ENCODE measurements around the gene AFTPH. TPM values are rescaled to one million over a fixed set of nuclear protein-coding genes. Genes with fewer than 3 reads are reported as not detected.

The AFTPH gene
- total RNA-seq, 1 experiment from 2014 or later = 24.3 TPM

DNA sequence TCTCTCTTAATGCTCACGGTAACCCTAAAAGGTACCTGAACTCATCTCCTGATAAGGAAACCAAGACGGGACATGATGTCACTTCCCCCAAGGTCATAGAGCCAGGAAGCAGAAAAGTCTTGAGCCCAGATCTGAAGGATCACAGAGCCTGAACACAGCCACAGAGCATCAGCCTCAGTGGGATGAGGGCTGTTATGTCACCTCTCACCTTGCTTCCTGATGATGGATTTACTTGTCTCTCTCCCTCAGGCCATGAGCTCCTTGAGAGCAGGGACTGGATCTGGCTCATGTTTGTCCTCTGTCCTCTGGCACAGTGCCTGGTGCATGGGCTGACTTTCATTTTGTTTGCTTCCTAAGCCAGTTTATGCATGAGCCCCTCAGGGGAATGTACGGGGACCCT lies 75.3 kb downstream of the AFTPH start:
- Histone ChIP-seq H3K4me3 (no peak overlapping the region), H3K27ac (no peak overlapping the region), H3K27me3 (no peaks in the 10 kb centered on the region)

DNA sequence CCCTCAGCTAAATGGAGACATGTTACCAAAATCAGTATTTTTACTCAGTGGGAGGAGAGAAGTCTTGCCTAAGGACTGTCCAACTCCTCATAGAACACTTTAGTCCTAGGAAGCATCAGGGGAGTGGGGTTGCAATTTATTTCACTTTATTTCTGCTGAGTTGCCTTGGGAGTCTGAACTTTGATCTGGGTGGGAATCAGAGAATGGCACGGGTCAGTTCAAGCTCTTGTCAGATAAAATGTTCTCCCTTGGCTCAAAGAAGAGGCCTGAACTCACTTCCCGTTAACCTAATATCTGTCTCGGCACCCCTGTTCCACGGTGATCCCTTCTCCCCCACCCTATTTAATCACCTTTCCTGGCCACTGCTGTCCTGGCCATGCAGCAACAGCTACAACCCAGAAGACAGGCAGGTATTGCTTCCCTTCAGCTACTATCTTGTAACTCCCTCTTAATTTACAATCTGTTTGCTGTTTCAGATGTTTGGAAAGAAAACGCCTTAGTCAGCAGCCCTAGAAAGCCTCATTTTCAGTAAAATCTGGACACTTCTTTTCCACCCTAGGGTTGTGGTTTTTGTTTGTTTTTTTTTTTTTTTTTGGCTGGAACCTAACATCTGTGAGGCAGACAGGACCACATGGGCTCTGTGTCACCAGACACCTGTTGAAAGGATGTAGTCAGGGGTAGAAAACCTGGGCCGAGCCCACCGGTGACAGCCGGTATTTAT lies 77.1 kb downstream of the AFTPH start:
- no peak for DNase-seq
- Histone ChIP-seq H3K4me3 (no peak overlapping the region), H3K27me3 (no peaks in the 10 kb centered on the region), H3K27ac (no peak overlapping the region), H3K4me1 (no peaks in the 10 kb centered on the region; the same call in 1 of the 2 replicates), H3K36me3 (no peaks in the 10 kb centered on the region), H3K9me3 (replicated peaks) (peaks cover 10% of the 10 kb centered on the region; the same call in 1 of the 2 replicates)

More for the DNA sequence above, 75.3 kb downstream of the AFTPH start:
- DNase-seq = no peak
- peaks cover 10% of the 10 kb centered on the region; the same call in 1 of the 2 replicates for H3K9me3 ChIP-seq (replicated peaks)
- no peaks in the 10 kb centered on the region for H3K36me3 ChIP-seq
- no peaks in the 10 kb centered on the region; the same call in 1 of the 2 replicates for H3K4me1 ChIP-seq

- DNase-seq = no peak
- no peaks in the 10 kb centered on the region for H3K27me3 ChIP-seq
Observed at GRCh38 chr2:64601785-64602391, 77.8 kb downstream of the AFTPH start.

DNA sequence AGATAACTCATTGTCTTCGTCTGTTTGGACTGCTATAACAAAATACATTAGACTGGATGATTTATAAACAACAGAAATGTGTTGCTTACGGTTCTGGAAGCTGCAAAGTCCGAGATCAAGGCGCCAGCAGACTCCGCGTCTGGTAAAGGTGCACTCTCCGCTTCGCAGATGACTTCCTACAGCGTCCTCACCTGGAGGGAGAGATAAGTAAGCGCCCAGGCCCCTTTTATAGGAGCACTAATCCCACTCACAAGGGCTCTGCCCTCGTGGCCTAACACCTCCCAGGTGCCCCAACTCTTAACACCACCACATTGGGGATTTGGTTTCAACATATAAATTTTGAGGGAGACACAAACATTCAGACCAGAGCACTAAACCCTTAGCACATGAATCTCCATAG lies 78.3 kb downstream of the AFTPH start:
- Histone ChIP-seq H3K9me3 (replicated peaks) (peaks cover 10% of the 10 kb centered on the region; the same call in 1 of the 2 replicates), H3K27me3 (no peaks in the 10 kb centered on the region), H3K4me3 (no peak overlapping the region), H3K36me3 (no peaks in the 10 kb centered on the region), H3K4me1 (no peaks in the 10 kb centered on the region; the same call in 1 of the 2 replicates), H3K27ac (no peak overlapping the region)
- no peak for DNase-seq

More at GRCh38 chr2:64601785-64602391, 77.8 kb downstream of the AFTPH start:
- no peaks in the 10 kb centered on the region; the same call in 1 of the 2 replicates for H3K4me1 ChIP-seq
- H3K27ac ChIP-seq = no peak overlapping the region
- no peaks in the 10 kb centered on the region for H3K36me3 ChIP-seq
- H3K4me3 ChIP-seq = no peak overlapping the region
- peaks cover 10% of the 10 kb centered on the region; the same call in 1 of the 2 replicates for H3K9me3 ChIP-seq (replicated peaks)

DNA sequence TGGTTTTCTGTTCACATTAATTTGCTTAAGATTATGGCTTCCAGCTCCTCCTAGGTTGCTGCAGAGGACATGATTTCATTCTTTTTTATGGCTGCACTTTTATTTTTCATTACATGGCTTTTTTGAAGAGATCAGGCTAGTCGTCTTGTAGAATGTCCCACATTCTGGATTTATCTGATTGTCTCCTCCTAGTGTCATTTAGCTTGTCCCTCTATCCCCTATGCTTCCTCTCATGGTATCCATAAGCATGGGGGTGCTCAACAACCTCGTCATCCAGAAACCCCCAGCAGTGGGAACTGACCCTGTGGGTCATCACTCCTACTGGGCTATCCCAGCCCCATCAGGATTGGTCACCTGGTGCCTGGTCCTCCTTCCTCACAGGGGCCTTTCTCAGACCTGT lies 80.0 kb downstream of the AFTPH start:
- Histone ChIP-seq H3K36me3 (no peaks in the 10 kb centered on the region), H3K4me1 (no peaks in the 10 kb centered on the region; the same call in 1 of the 2 replicates)
- DNase-seq = no peak

GRCh38 chr2:64605026-64605471 lies 80.9 kb downstream of the AFTPH start:
- H3K27me3 ChIP-seq = no peaks in the 10 kb centered on the region
- no peaks in the 10 kb centered on the region; the same call in 1 of the 2 replicates for H3K4me1 ChIP-seq
- no peak overlapping the region for H3K4me3 ChIP-seq
- H3K36me3 ChIP-seq = no peaks in the 10 kb centered on the region
- peaks cover 10% of the 10 kb centered on the region; the same call in 1 of the 2 replicates for H3K9me3 ChIP-seq (replicated peaks)
- DNase-seq = no peak
- H3K27ac ChIP-seq = no peak overlapping the region

More for the DNA sequence above, 80.0 kb downstream of the AFTPH start:
- no peak overlapping the region for H3K27ac ChIP-seq
- H3K27me3 ChIP-seq = no peaks in the 10 kb centered on the region
- H3K4me3 ChIP-seq = no peak overlapping the region
- H3K9me3 ChIP-seq (replicated peaks) = peaks cover 10% of the 10 kb centered on the region; the same call in 1 of the 2 replicates

GRCh38 chr2:64605991-64606478 lies 81.9 kb downstream of the AFTPH start:
- peaks cover 10% of the 10 kb centered on the region; the same call in 1 of the 2 replicates for H3K9me3 ChIP-seq (replicated peaks)
- H3K27me3 ChIP-seq = no peaks in the 10 kb centered on the region
- no peak overlapping the region for H3K4me3 ChIP-seq
- no peak overlapping the region for H3K27ac ChIP-seq
- H3K4me1 ChIP-seq = no peaks in the 10 kb centered on the region; the same call in 1 of the 2 replicates
- H3K36me3 ChIP-seq = no peaks in the 10 kb centered on the region
- no peak for DNase-seq

GRCh38 chr2:64606479-64607363 lies 82.6 kb downstream of the AFTPH start:
- peaks cover 10% of the 10 kb centered on the region; the same call in 1 of the 2 replicates for H3K9me3 ChIP-seq (replicated peaks)
- H3K4me1 ChIP-seq = no peaks in the 10 kb centered on the region; the same call in 1 of the 2 replicates
- no peak overlapping the region; the same call in 1 of the 2 replicates for H3K27ac ChIP-seq
- H3K27me3 ChIP-seq = no peaks in the 10 kb centered on the region
- peak; percentile 87 to 91 for DNase-seq
- H3K36me3 ChIP-seq = no peaks in the 10 kb centered on the region
- peak overlapping the region; percentile 48 for H3K4me3 ChIP-seq

- DNase-seq = no peak
- peaks cover 10% of the 10 kb centered on the region; the same call in 1 of the 2 replicates for H3K9me3 ChIP-seq (replicated peaks)
- peak overlapping the region; percentile 48 for H3K4me3 ChIP-seq
- H3K4me1 ChIP-seq = no peaks in the 10 kb centered on the region
- no peaks in the 10 kb centered on the region for H3K36me3 ChIP-seq
- no peaks in the 10 kb centered on the region for H3K27me3 ChIP-seq
- H3K27ac ChIP-seq = no peak overlapping the region
Observed at GRCh38 chr2:64607381-64608304, 83.5 kb downstream of the AFTPH start.

DNA sequence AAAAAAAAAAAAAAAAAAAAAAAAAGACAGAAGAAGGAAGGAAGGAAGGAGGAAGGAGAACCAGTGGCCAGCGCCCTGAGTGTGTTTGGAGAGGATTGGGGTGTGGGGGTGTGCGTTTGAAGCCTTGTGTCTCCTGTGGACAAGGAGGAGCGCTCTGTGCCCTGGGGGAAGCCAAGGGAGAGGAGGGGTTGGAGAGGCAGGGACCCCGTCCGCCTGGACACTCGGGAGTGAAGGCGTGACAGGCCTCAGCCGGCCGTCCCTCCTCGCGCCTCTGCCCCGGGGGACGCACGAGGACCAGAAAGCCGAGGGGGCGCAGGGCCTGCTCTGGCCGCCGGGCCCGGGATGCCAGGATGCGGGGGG lies 84.7 kb downstream of the AFTPH start:
- Histone ChIP-seq H3K4me1 (no peaks in the 10 kb centered on the region), H3K9me3 (replicated peaks) (peaks cover 6% of the 10 kb centered on the region; the same call in 1 of the 2 replicates), H3K27me3 (no peaks in the 10 kb centered on the region), H3K36me3 (no peaks in the 10 kb centered on the region), H3K4me3 (no peak overlapping the region), H3K27ac (no peak overlapping the region)
- no peak for DNase-seq

DNA sequence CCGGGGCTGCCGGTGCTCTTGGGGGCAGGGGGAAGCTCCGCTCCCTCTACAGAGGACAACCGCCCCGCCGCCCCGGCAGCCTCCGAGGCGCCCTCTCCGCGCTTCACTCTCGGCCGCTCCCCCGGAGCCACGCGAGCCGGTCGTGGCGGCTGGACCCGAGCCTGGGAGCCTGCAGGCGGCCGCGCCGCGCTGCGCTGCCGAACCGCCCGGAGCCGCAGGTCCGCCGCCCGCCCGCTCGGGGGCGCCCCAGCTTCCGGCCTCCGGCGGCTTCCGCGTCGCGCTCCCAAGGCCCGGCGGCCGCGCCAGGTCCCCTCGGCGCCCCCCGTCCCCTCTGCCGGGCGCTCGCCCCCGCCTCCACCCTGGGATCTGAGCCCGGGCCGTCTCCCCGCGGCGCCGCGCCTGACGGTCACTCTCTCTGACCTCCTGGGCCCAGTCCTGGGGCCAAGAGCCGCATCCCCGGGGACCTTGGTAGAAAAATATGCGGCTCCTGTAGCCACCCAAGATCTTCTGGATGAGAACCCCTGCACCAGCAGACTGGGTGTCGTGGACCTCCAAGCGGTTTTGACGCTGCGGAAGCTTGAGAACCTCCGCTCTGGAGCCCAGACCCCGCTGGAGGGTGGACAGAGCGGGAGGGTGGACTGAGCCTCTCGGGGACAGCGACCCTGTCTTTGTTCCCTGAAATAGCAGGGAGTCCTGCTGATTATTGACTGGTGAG lies 85.3 kb downstream of the AFTPH start:
- Histone ChIP-seq H3K27ac (no peak overlapping the region), H3K27me3 (no peaks in the 10 kb centered on the region), H3K36me3 (no peaks in the 10 kb centered on the region), H3K4me3 (no peak overlapping the region), H3K4me1 (no peaks in the 10 kb centered on the region), H3K9me3 (replicated peaks) (0 out of 2 replicates have a peak, but pooled peaks cover under 1% of the 10 kb centered on the region)
- no peak for DNase-seq

DNA sequence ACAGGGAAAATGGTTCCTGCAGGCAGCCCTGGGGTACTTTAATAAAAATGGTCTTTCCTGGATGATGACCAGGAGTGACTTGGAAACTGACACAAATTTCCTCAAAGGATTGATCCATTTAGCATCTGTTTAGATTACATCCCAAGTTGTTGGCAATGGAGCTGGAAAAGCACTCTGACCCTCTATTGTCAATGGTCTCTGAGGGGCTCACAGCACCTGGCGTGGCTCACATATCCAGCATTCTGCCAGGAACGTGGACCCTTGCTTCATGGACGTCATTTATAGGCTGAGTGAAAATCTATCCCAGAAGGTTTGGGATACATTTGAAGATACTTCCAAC lies 85.8 kb downstream of the AFTPH start:
- no peak for DNase-seq
- Histone ChIP-seq H3K27ac (no peak overlapping the region), H3K9me3 (replicated peaks) (no peaks in the 10 kb centered on the region), H3K27me3 (no peaks in the 10 kb centered on the region), H3K4me1 (no peaks in the 10 kb centered on the region), H3K4me3 (no peak overlapping the region), H3K36me3 (no peaks in the 10 kb centered on the region)

GRCh38 chr2:64610316-64610855 lies 86.3 kb downstream of the AFTPH start:
- no peaks in the 10 kb centered on the region for H3K27me3 ChIP-seq
- DNase-seq = no peak
- no peak overlapping the region for H3K27ac ChIP-seq
- H3K4me1 ChIP-seq = no peaks in the 10 kb centered on the region
- no peak overlapping the region for H3K4me3 ChIP-seq
- no peaks in the 10 kb centered on the region for H3K36me3 ChIP-seq
- H3K9me3 ChIP-seq (replicated peaks) = no peaks in the 10 kb centered on the region
